Natural killer cell (primary cell): Measurements from ENCODE around the gene NRXN2. TPM values are rescaled to one million over a fixed set of nuclear protein-coding genes. Genes with fewer than 3 reads are reported as not detected.

Experiments
- ATAC-seq, 3 donors: fragments of 150-1000 bp in 2 of 3; fragments of 200-7000 bp in 1 of 3; cut with Tn5 transposase; 1 replicate in 1 of 3; 2 replicates in 2 of 3; pipeline ENCODE4 v1.10.0; 2021; ENCODE audit warnings: mild to moderate bottlenecking in 2 of 3, moderate library complexity in 2 of 3
- DNase-seq, 2 donors: peaks; one replicate each; pipeline versions ENCODE4 v3.0.0 to v3.0.0-alpha.2; 2013 to 2021; ENCODE audit warnings: mixed read lengths in 1 of 2
- H3K27ac ChIP-seq: one replicate; pipeline ENCODE4 v1.5.1; 2013; ENCODE audit warnings: mild to moderate bottlenecking, low read length
- H3K27me3 ChIP-seq: one replicate; pipeline ENCODE4 v1.6.1; 2013; ENCODE audit warnings: low read length; ENCODE audit not compliant: control insufficient read depth, insufficient read depth
- H3K36me3 ChIP-seq: one replicate; pipeline ENCODE4 v1.6.1; 2013; ENCODE audit warnings: low read length; ENCODE audit not compliant: control insufficient read depth, insufficient read depth
- H3K4me1 ChIP-seq: one replicate; pipeline ENCODE4 v1.6.1; 2013; ENCODE audit warnings: low read length; ENCODE audit not compliant: control insufficient read depth, insufficient read depth
- H3K4me3 ChIP-seq: one replicate; pipeline ENCODE4 v1.5.1; 2013; ENCODE audit warnings: low read length
- H3K9me3 ChIP-seq: one replicate; pipeline ENCODE4 v1.6.1; 2013; ENCODE audit warnings: low read length; ENCODE audit not compliant: control insufficient read depth, insufficient read depth
- H3K27ac Mint-ChIP-seq, 2 donors: one replicate each; pipeline ENCODE4 v1.8.0; 2022; ENCODE audit warnings: mild to moderate bottlenecking in 2 of 2, mixed read lengths in 2 of 2, moderate library complexity in 1 of 2
- H3K27me3 Mint-ChIP-seq, 2 donors: one replicate each; pipeline ENCODE4 v1.8.0; 2022; ENCODE audit warnings: low read depth in 2 of 2, mixed read lengths in 2 of 2
- H3K36me3 Mint-ChIP-seq: one replicate; pipeline ENCODE4 v1.8.0; 2022; ENCODE audit warnings: mixed read lengths
- H3K4me1 Mint-ChIP-seq, 2 donors: one replicate each; pipeline ENCODE4 v1.8.0; 2022; ENCODE audit warnings: mixed read lengths in 2 of 2
- H3K4me3 Mint-ChIP-seq: one replicate; pipeline ENCODE4 v1.8.0; 2022; ENCODE audit warnings: mild to moderate bottlenecking, moderate library complexity, mixed read lengths
- H3K9me3 Mint-ChIP-seq, 2 donors: one replicate each; pipeline ENCODE4 v1.8.0; 2022; ENCODE audit warnings: mixed read lengths in 2 of 2
- WGBS: methylation state at CpG from one replicate; pipeline ENCODE4 v1.1.7; 2013; ENCODE audit warnings: missing lambda C conversion rate; ENCODE audit not compliant: insufficient coverage; 5-methylcytosine and 5-hydroxymethylcytosine counted together
- intact Hi-C: fragments of 100-400 bp; cut with micrococcal nuclease; formaldehyde crosslinking; loops from one replicate; pipeline ENCODE4 v1.14.2; 2022
- total RNA-seq, 4 donors: library from RNA; stranded (reverse); fragments of 120-200 nt in 1 of 4; gene quantifications; one replicate each; pipeline versions ENCODE4 v1.2.3 to v1.2.4, GENCODE V29; 2013 to 2022
- TF ChIP-seq, protein P1 (sequence below): fragments of 200-600 bp; IDR thresholded peaks from one replicate; pipeline ENCODE4 v1.8.0; 2022; ENCODE audit warnings: antibody characterized with exemption

The NRXN2 gene
- total RNA-seq, 3 donors from 2014 or later (not counting 1 experiment from before 2014, with no cell fraction given): 2.9 to 9.6 (median 7.7) TPM

GRCh38 chr11:64609436-64610047, 113.5 kb downstream of the NRXN2 start:
- H3K4me1 Mint-ChIP-seq: peaks cover 0 to 12% of the 10 kb centered on the region in 2 donors
- peaks cover 6% of the 10 kb centered on the region for H3K4me1 ChIP-seq
- no peaks in the 10 kb centered on the region for H3K27me3 ChIP-seq
- TF ChIP-seq, protein P1, sequence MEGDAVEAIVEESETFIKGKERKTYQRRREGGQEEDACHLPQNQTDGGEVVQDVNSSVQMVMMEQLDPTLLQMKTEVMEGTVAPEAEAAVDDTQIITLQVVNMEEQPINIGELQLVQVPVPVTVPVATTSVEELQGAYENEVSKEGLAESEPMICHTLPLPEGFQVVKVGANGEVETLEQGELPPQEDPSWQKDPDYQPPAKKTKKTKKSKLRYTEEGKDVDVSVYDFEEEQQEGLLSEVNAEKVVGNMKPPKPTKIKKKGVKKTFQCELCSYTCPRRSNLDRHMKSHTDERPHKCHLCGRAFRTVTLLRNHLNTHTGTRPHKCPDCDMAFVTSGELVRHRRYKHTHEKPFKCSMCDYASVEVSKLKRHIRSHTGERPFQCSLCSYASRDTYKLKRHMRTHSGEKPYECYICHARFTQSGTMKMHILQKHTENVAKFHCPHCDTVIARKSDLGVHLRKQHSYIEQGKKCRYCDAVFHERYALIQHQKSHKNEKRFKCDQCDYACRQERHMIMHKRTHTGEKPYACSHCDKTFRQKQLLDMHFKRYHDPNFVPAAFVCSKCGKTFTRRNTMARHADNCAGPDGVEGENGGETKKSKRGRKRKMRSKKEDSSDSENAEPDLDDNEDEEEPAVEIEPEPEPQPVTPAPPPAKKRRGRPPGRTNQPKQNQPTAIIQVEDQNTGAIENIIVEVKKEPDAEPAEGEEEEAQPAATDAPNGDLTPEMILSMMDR: no peak
- no peak overlapping the region for H3K4me3 ChIP-seq
- H3K9me3 ChIP-seq: no peaks in the 10 kb centered on the region
- H3K36me3 ChIP-seq: no peaks in the 10 kb centered on the region
- H3K9me3 Mint-ChIP-seq: no peaks in the 10 kb centered on the region
- H3K27me3 Mint-ChIP-seq: peaks cover 0 to 3% of the 10 kb centered on the region in 2 donors
- ATAC-seq (no peak), DNase-seq (no peak)
- 48% methylated on average over 5 of the region's 5 CpGs for WGBS
- no peak overlapping the region for H3K4me3 Mint-ChIP-seq
- H3K27ac Mint-ChIP-seq: no peak overlapping the region
- no peaks in the 10 kb centered on the region for H3K36me3 Mint-ChIP-seq
- intact Hi-C loops: no loop called here
- H3K27ac ChIP-seq: no peak overlapping the region

- no peaks in the 10 kb centered on the region for H3K36me3 Mint-ChIP-seq
- Histone ChIP-seq H3K27ac (no peak overlapping the region), H3K4me3 (no peak overlapping the region), H3K9me3 (no peaks in the 10 kb centered on the region), H3K36me3 (no peaks in the 10 kb centered on the region), H3K27me3 (no peaks in the 10 kb centered on the region), H3K4me1 (peaks cover 6% of the 10 kb centered on the region)
- H3K27me3 Mint-ChIP-seq: peaks cover 0 to 3% of the 10 kb centered on the region in 2 donors
- H3K4me1 Mint-ChIP-seq: peaks cover 0 to 12% of the 10 kb centered on the region in 2 donors
- H3K27ac Mint-ChIP-seq: no peak overlapping the region
- no peak for ATAC-seq
- no peak for DNase-seq
- WGBS: 86% methylated on average over 12 of the region's 12 CpGs
- intact Hi-C loops: no loop called here
- no peaks in the 10 kb centered on the region for H3K9me3 Mint-ChIP-seq
- H3K4me3 Mint-ChIP-seq: no peak overlapping the region
- TF ChIP-seq, protein P1: no peak
Observed at GRCh38 chr11:64608636-64609035, 114.4 kb downstream of the NRXN2 start.

GRCh38 chr11:64608046-64608445, 115.0 kb downstream of the NRXN2 start:
- Mint-ChIP-seq H3K4me1 (peaks cover 0 to 12% of the 10 kb centered on the region in 2 donors), H3K36me3 (no peaks in the 10 kb centered on the region), H3K27ac (no peak overlapping the region), H3K27me3 (peaks cover 0 to 3% of the 10 kb centered on the region in 2 donors), H3K9me3 (no peaks in the 10 kb centered on the region), H3K4me3 (no peak overlapping the region)
- H3K4me3 ChIP-seq: no peak overlapping the region
- no peaks in the 10 kb centered on the region for H3K36me3 ChIP-seq
- ATAC-seq: no peak
- TF ChIP-seq, protein P1: no peak
- WGBS: 95% methylated on average over 16 of the region's 18 CpGs
- peaks cover 6% of the 10 kb centered on the region for H3K4me1 ChIP-seq
- DNase-seq: no peak
- no peaks in the 10 kb centered on the region for H3K9me3 ChIP-seq
- no peaks in the 10 kb centered on the region for H3K27me3 ChIP-seq
- H3K27ac ChIP-seq: no peak overlapping the region
- intact Hi-C loops: no loop called here
